Measurements from ENCODE around the gene UBE2E3. TPM values are rescaled to one million over a fixed set of nuclear protein-coding genes. Genes with fewer than 3 reads are reported as not detected.
"Not testable (repeated sequence)": the region's sequence is repeated elsewhere in the genome, so short reads cannot be mapped to it uniquely, and the experiment has no call there.

The UBE2E3 gene
- 75.2 and 102 TPM in 2 replicates for total RNA-seq

- DNase-seq (ENCODE audit: low read depth), result peak; percentile 50
Observed at GRCh38 chr2:180980106-180980942, at the start of gene UBE2E3. UBE2E3 (plus strand) TSS chr2:180980605; CDS start chr2:180982043, 1,438 bp downstream.

GRCh38 chr2:180931841-180932240 lies 48.6 kb upstream of the UBE2E3 start:
- no peak for DNase-seq (ENCODE audit: low read depth)

GRCh38 chr2:180933332-180933731 lies 47.1 kb upstream of the UBE2E3 start:
- DNase-seq (ENCODE audit: low read depth), result no peak

- DNase-seq (ENCODE audit: low read depth), result no peak
Observed at GRCh38 chr2:180934911-180935310, 45.5 kb upstream of the UBE2E3 start.

- DNase-seq (ENCODE audit: low read depth), result not testable (repeated sequence)
Observed at GRCh38 chr2:180937480-180937879, 42.9 kb upstream of the UBE2E3 start.

GRCh38 chr2:180938451-180938850 lies 42.0 kb upstream of the UBE2E3 start:
- DNase-seq (ENCODE audit: low read depth), result peak; percentile 83

GRCh38 chr2:180943275-180943674 lies 37.1 kb upstream of the UBE2E3 start:
- DNase-seq (ENCODE audit: low read depth), result no peak

GRCh38 chr2:180944372-180944771 lies 36.0 kb upstream of the UBE2E3 start:
- DNase-seq (ENCODE audit: low read depth), result no peak

GRCh38 chr2:180947208-180947689 lies 33.2 kb upstream of the UBE2E3 start:
- no peak for DNase-seq (ENCODE audit: low read depth)

- no peak for DNase-seq (ENCODE audit: low read depth)
Observed at GRCh38 chr2:180949896-180950295, 30.5 kb upstream of the UBE2E3 start.

- DNase-seq (ENCODE audit: low read depth), result no peak
Observed at GRCh38 chr2:180952082-180952481, 28.3 kb upstream of the UBE2E3 start.

- DNase-seq (ENCODE audit: low read depth), result no peak
Observed at GRCh38 chr2:180952731-180953336, 27.6 kb upstream of the UBE2E3 start.

GRCh38 chr2:180953550-180953949 lies 26.9 kb upstream of the UBE2E3 start:
- DNase-seq (ENCODE audit: low read depth), result no peak

GRCh38 chr2:180955101-180955500 lies 25.3 kb upstream of the UBE2E3 start:
- no peak for DNase-seq (ENCODE audit: low read depth)

GRCh38 chr2:180959787-180960186 lies 20.6 kb upstream of the UBE2E3 start:
- no peak for DNase-seq (ENCODE audit: low read depth)

- DNase-seq (ENCODE audit: low read depth), result no peak
Observed at GRCh38 chr2:180960982-180961381, 19.4 kb upstream of the UBE2E3 start.

- no peak for DNase-seq (ENCODE audit: low read depth)
Observed at GRCh38 chr2:180962727-180963314, 17.6 kb upstream of the UBE2E3 start.

- no peak for DNase-seq (ENCODE audit: low read depth)
Observed at GRCh38 chr2:180966378-180966777, 14.0 kb upstream of the UBE2E3 start.

GRCh38 chr2:180969124-180969523 lies 11.3 kb upstream of the UBE2E3 start:
- no peak for DNase-seq (ENCODE audit: low read depth)

GRCh38 chr2:180970016-180970415 lies 10.4 kb upstream of the UBE2E3 start:
- no peak for DNase-seq (ENCODE audit: low read depth)

- no peak for DNase-seq (ENCODE audit: low read depth)
Observed at GRCh38 chr2:180971811-180972210, 8.6 kb upstream of the UBE2E3 start.

- no peak for DNase-seq (ENCODE audit: low read depth)
Observed at GRCh38 chr2:180975585-180975984, 4.8 kb upstream of the UBE2E3 start.
